ENCODE results near the gene SMIM3.
"Not testable (repeated sequence)": the region's sequence is repeated elsewhere in the genome, so short reads cannot be mapped to it uniquely, and the experiment has no call there.

The SMIM3 gene

GRCh38 chr5:150778517-150779396 lies at the start of gene SMIM3:
Gene SMIM3, plus strand, starts transcription at chr5:150778757. Its CDS starts 16,684 bp downstream, at chr5:150795441.
- peak in 42 of 58 donors; percentile 14 to 69 (median 34) for DNase-seq

GRCh38 chr5:150729859-150730258 lies 48.7 kb upstream of the SMIM3 start:
- no peak for DNase-seq

- peak in 2 of 58 donors; percentile 17 to 35 for DNase-seq
Observed at GRCh38 chr5:150731669-150732242, 46.8 kb upstream of the SMIM3 start.

GRCh38 chr5:150734579-150735384 lies 43.8 kb upstream of the SMIM3 start:
- DNase-seq, result peak in 10 of 58 donors; percentile 4 to 43 (median 12)

GRCh38 chr5:150738862-150739261 lies 39.7 kb upstream of the SMIM3 start:
- no peak for DNase-seq

- no peak for DNase-seq
Observed at GRCh38 chr5:150740992-150741391, 37.6 kb upstream of the SMIM3 start.

- not testable (repeated sequence) for DNase-seq
Observed at GRCh38 chr5:150742455-150743141, 36.0 kb upstream of the SMIM3 start.

- DNase-seq, result not testable (repeated sequence)
Observed at GRCh38 chr5:150743142-150743488, 35.4 kb upstream of the SMIM3 start.

- DNase-seq, result no peak
Observed at GRCh38 chr5:150750469-150750868, 28.1 kb upstream of the SMIM3 start.

GRCh38 chr5:150751096-150751891 lies 27.3 kb upstream of the SMIM3 start:
- DNase-seq, result no peak

- DNase-seq, result no peak
Observed at GRCh38 chr5:150753463-150753862, 25.1 kb upstream of the SMIM3 start.

GRCh38 chr5:150753863-150754262 lies 24.7 kb upstream of the SMIM3 start:
- no peak for DNase-seq

- no peak for DNase-seq
Observed at GRCh38 chr5:150757087-150757649, 21.4 kb upstream of the SMIM3 start.

GRCh38 chr5:150758203-150758530 lies 20.4 kb upstream of the SMIM3 start:
- no peak for DNase-seq

GRCh38 chr5:150758531-150759333 lies 19.8 kb upstream of the SMIM3 start, which contains the start of gene DCTN4:
Gene DCTN4, minus strand, starts transcription at chr5:150759017. Its CDS starts 24 bp downstream, at chr5:150758993.
- DNase-seq, result peak; percentile 91 to 100 (median 97)

GRCh38 chr5:150759334-150759583 lies 19.3 kb upstream of the SMIM3 start:
- no peak for DNase-seq

- DNase-seq, result no peak
Observed at GRCh38 chr5:150762211-150762610, 16.3 kb upstream of the SMIM3 start.

GRCh38 chr5:150763023-150763769 lies 15.4 kb upstream of the SMIM3 start:
- no peak for DNase-seq

GRCh38 chr5:150764530-150764929 lies 14.0 kb upstream of the SMIM3 start:
- DNase-seq, result no peak
